ENCODE measurements around the gene BICC1. TPM values are rescaled to one million over a fixed set of nuclear protein-coding genes. Genes with fewer than 3 reads are reported as not detected.
A peak's percentile ranks its signal among the peaks of the same experiment; 100 is the strongest.

BICC1 gene
- total RNA-seq, 1 donor from 2014 or later: 609 TPM

DNA sequence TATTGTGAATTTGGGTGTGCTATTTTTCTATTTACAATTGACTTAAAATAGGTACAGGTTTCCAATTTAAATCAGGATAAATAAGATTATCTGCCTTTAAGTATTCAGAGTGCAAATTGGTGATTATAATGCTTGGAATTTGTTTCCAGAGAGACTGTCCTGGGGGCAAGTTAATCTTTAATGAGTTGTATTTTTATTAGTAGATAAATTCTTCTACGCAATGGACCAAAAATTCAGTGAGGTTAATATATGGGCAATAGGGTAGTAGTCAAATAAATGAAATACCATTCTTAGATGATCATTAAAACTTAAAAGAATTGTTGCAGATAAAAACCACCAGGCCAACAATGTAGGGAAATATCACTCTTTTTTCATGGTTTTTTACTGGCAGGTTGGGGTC is 3.4 kb downstream of the BICC1 start:
- DNase-seq (ENCODE audit: low read depth): peak; percentile 97

DNA sequence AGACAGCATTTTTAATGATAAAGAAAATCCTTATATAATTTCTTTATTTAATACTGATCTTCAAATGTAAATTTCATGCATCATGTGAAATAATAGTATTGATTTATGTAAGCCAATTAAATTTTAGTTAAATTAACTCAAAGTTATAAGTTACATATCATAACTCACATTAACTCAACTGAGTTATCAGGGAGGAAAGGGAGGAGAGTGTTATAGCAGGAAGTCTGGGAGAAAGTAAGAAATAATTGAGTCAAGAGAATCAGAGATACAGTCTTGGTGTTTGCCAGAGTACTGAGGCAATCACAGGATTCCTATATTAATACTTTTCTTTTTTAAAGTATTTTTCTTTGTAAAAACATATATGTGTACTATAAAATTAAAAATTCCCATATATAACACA is 4.0 kb downstream of the BICC1 start:
- DNase-seq (ENCODE audit: low read depth): no peak

DNA sequence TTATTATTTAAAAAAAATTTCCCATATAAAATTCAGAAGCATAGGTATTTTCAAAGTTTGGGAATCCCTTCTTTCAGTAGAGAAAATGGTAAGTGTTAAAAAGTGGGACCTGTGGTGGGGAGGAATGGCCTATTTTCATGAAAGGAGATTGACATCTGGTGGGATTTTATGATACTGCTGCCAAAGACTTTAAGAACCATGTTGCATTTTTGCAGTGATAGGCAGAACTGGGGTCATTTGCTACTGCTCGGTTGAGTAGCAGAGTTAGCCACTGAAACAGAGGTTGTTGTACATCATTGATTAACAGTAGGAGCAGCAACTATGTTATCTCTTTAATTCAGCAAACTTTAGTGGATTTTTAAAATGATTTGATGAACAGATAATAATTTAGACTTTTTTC is 4.4 kb downstream of the BICC1 start:
- peak; percentile 76 for DNase-seq (ENCODE audit: low read depth)

DNA sequence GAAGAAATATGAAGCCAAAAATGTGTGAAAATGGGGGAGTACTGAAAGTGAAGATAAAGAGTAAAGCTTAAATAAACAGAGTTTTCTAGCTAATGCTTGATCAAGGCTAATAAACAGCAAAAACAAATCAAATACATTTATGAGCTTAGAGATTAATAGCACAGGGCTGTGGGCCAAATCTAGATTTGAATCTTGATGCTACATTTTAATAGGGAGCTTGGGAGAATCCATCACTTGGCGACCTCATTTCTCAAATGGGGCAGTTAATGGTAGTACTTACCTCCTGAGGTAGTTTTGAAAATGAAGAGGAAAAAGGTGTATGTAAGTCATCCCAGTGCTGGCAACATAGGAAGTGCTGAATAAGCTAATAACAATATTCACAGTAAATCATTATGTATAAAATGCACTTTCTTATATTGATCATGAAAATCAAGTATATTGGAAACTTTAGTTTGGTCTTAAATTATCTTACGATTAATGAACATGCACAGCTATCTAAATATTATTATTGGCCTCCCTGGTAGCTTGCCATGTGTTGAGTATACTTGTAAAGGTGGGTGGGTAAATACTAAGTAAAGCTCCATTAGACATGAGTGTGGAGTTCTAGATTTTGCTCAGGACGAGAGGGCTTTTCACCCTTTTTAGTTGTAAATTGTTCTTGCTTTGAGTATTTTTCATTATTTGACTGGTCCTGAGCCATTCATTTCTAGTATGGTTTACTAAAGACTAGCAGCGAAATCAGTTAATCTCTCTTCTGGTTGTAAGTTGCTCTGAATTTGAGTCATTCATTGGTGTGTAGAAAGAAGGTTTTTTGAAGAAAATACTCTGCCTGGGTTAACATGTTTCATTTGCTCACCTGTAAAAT is 5.1 kb downstream of the BICC1 start:
- no peak for DNase-seq (ENCODE audit: low read depth)

DNA sequence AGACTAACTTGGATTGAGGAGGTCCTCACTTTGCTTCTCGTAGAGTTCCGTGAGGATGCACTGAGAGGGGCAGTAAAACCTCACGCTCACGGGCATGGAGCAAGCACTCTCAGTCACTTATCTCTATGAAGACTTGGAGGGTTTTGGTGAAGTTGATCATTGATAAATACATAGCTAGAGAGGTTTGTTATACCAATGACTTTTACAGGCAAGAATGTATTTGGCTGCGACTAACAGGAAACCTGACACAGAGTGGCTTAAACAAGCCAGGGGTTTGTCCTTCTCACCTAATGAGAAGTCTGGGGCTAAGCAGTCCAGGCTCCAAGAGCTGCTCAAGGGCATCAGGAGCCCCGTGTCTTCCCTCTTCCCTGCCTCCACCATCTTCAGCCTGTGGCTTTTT is 6.1 kb downstream of the BICC1 start:
- DNase-seq (ENCODE audit: low read depth): peak; percentile 94

DNA sequence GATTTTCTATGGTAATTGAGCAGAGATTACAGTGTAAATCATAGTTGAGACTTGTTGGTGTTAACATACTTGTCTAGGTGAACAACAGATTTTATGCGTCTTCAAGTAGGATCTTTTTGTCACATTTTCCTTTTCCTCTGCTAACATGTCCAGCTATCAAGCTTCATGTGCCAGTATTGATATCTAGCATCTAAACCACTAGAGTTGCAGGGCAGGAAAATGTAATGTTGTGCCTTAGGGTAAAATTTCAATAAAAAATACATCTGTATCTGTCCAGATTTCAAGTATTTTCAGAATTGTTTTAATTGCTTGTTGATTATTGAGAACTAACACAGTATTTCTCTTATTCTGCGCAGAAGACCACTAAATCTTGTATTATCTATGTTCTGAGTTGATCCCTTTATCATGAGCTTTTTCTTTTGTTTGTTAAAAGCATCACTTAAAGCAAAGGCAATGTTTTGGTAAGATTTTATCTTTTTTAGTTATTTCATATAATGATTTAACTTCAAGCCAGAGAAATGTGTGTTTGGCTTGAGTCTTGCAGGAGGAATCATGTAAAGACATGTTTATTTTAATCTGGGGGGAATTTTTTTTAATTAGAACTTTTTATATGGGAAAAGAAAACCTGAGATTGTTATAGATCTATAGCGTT is 16.5 kb downstream of the BICC1 start:
- no peak for DNase-seq (ENCODE audit: low read depth)

DNA sequence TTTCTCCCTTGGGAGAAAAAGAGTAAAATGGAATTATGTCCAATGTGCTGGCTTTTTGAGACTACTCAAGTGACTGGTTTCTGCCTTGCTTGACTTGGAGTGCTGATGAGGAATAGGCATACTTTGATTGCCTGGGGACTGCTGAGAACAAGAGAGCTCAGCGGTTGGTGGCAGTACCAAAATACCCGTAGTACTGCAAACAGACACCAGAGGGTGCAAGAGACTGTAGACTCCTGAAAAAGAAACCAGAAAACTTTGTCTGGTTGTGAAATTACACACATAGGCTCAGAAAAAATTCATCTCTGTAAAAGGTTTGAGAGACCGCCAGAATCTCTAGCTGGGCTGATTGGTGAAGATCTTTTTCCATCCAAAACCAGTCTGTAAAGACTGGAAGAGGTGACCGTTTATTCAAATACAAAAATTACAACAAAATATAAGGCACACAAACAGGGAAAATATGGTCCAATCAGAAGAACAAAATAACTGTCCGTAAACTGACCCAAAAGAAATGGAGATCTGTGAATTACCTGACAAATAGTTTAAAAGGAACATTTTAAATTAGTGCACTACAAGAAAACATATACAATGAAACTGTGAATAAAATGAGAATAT is 18.5 kb downstream of the BICC1 start:
- peak; percentile 69 for DNase-seq (ENCODE audit: low read depth)

DNA sequence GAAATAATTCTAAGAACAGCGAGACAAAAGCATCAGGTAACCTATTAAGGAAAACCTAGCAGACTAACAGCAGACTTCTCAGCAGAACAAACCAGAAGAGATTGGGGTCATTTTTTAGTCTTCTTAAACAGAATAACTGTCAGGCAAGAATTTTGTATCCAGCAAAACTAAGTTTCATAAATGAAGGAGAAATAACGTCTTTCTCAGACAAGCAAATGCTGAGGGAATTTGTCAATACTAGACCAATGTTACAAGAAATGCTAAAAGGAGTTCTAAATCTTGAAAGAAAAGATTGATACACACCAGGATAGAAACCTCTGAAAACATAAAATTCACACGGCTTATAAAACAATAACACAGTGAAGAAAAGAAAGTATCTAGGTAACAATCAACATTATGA is 22.6 kb downstream of the BICC1 start:
- no peak for DNase-seq (ENCODE audit: low read depth)

DNA sequence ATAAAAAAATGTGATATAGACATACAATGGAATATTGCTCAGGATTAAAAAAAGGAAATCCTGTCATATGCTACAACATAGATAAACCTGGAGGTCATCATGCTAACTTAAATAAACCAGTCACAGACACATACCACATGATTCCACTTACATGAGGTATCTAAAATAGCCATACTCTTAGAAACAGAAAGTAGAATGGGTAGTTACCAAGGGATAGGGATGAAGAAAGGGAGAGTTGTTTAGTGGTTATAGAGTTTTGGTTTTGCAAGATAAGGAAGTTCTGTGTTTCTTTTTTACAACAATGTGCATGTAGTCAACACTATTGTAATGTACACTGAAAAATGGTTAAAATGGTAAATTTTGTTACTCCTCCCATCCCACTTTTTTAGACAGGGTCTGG is 30.5 kb downstream of the BICC1 start:
- DNase-seq (ENCODE audit: low read depth): no peak

DNA sequence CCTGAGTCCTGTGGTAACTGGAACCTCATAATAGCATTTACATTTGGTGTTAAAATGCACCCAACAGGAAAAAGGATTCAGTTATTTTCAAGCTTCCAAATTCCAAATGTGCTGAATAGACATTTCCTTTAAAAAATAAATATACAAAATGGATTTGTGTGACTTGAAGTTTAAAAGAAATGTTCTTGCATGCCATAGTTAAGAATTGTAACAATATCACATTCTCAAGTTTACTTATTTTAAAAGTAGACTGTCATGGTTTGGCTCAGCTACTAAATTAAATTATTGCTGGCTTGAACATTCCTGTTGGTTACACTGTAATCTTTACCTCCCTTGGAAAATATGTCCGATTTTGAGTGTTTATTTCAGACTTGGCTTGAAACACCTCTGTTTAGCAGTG is 31.5 kb downstream of the BICC1 start:
- DNase-seq (ENCODE audit: low read depth): no peak

DNA sequence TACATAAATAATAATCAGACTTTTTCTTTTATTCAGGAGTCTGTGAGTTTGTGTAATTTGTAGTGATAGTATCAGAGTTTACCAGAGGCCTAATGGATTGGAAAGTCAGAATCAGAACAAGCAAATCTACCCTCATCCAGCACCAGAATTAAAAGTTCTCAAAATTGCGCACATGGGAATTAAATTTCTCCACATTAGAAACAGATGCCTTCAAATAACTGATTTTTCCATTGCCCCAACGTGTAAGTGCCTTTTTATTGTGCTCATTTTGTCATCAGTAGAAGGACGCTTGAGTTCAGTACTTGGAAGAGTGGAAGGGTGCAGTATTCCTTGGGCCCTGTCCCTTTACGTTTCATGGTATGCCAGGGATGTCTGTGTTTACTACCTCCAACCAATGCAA is 32.8 kb downstream of the BICC1 start:
- no peak for DNase-seq (ENCODE audit: low read depth)

DNA sequence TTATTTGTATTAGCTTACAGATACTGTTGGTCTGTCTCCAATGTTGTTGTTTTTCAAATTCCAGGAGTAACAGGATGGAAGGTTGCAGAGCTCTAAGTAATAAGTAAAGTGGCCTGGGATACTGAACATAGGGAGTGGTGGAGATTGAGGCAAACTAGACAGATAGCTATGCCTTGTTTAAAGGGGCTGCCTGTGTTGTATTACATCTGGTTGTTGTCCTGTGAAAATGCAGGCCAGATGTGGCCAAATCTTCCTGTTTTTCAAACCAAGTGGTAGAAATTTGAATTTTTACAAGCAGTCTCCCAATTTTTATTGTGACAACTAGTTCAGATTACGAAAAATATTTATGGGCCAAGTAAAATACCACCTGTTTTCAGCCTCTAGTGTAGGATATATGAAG is 33.5 kb downstream of the BICC1 start:
- DNase-seq (ENCODE audit: low read depth): peak; percentile 44

DNA sequence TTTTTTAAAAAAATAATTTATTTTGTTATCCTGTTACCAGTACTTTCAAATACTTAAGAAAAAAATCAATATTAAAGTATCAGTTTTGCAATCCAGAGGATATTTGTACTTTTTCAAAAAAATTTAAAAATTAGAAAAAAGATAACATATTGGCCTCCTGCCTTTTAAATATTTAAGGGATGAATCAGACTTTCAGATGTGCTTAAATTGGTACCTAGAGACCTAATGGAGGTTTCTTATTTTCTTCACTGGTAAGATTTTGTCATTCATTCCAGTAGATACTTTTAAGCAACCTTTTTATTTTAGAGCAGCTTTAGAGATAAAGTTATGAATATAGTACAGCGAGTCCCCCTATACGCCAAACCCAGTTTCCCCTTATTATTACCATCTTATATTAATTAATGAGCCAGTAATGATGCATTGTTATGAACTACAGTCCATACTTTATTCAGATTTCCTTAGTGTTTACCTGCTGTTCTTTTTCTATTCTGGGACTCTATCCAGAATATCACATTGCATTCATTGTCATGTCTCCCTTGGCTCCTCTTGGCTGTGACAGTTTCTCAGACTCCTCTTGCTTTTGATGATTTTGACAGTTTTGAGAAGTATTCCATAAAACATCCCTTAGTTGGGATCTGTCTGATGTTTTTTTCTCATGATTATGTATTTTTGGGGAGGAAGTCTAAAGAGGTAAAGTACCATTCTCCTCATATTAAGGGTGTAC is 34.2 kb downstream of the BICC1 start:
- DNase-seq (ENCODE audit: low read depth): no peak

DNA sequence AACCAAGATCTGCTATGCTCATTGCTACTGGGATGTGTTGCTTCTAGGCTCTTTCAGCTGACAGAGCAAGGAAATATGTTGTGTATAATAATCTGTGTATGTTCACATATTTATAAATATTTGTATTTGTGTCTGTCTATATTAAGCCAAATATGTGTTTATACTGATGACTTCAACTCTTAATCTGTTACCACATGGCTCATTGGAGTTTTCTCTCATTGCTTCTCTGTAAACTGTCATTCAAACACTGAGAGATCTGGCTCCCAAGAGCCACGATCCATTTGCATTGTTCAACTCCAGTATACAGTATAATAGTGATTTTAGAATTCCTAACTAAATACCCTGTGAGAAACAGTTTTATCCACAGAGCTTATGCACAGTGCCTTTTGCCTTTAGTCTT is 35.3 kb downstream of the BICC1 start:
- DNase-seq (ENCODE audit: low read depth): no peak

DNA sequence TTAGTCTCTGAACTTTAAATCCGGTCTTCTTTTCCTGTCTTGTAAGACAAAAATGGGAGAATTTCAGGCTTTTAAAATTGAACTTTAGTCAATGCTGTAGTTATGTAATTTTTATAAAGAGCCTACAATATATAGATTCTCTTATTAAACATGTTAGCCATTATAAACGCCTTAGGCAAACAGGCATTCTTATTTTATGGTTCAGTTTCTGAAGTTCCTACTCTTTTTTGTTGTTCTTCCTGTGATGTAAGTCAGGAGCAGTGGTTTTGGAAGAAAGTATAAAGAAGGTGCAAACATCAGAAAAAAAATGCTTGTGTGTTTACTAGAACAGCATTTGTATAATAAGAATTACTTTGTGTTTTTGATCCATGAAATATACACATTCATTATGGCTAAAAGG is 41.6 kb downstream of the BICC1 start:
- peak; percentile 72 for DNase-seq (ENCODE audit: low read depth)

DNA sequence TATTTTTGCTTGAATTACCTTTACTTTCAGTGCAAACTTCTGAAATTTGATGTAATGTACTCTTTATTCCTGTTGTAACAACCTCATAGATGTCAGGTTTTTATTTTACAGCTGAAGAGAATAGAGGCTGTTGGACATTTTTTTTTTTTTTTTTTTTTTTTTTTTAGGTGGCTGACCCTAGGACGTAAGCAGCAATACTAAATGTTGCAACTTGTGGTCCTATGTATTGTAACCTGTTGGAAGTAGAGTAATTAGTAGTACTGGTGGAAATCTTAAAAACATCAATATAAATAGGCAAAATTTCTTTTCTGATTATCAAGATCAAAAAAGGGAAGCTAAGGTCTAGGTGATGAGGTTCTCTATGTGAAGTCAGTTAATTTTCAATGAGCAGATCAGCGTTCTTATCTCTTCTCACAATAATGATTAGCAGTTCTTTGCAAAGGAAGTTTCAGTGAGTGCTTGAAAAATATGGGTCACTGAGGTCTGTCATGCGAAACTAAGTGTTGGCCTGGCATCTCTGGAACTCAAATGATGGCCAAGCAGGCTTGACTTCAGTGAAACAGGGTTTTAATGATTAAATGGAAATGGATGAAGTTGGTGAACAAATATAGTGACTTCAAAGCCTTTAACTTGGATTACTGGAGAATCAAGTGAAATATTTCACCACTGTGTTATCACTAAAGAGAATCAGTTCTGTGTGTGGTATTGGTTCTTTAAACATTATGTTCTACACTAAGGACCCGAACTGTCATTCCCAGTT is 42.7 kb downstream of the BICC1 start:
- DNase-seq (ENCODE audit: low read depth): peak; percentile 99

DNA sequence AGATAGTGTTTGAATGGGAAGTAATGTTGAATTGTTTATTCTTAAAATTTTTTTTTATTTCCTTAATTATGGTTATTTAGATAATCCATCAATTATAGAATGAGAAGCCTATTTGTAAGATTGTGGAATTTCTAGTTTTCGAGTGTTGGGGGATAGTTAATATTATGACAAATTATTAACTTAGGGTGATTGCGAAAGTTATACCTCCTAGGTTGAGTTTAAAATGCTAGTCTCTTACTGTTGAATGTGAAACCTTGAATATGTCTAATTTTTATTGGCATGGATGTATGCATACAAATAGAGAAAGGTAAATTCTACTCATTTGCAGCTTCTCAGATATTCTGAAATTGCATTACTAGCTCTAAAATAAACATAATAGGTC is 43.2 kb downstream of the BICC1 start:
- DNase-seq (ENCODE audit: low read depth): peak; percentile 76

DNA sequence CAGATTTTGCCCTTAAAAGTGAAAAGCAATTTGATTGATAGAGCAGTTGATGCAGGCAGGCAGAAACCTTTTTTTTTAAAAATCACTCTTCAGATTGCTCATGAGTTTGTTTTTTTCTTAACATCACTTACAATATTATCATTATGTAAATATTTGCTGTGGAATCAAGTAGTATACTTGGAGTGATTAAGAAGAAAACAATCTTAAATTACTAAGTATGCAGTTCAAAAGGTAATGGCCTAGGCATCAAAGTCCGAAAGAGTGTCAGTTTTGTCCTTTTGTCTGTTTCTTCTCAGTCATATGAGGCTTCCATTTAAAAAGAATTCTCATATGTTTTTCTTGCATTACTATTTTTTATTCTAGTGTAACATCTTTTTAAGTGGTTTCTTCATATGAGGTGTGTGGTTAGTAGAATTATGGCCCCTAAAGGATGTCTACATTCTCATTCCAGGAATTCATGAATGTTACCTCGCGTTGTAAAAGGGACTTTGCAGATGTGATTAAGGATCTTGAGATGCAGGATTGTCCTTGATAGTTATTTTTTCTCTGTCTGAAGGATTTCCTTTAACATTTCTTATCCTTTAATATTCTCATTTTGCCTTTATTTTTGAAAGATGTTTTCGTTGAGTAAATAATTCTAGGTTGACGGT is 44.0 kb downstream of the BICC1 start:
- DNase-seq (ENCODE audit: low read depth): no peak

DNA sequence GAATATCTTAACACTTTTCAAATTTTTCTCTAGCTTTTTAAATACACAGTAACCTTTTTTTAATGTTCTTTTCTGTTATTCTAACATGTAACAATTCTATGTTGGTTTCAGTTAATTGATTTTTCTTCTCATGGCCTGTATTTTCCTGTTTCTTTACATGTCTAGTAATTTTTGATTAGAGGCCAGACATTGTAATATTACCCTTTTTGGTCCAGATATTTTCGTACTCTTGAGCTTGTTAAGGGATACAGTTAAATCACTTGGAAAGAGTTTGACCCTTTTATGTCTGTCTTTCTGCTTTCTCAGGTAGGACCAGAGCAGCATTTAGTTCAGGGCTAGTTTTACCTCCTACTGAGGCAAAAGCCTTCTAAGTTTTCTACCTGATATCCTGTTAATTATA is 45.0 kb downstream of the BICC1 start:
- no peak for DNase-seq (ENCODE audit: low read depth)

DNA sequence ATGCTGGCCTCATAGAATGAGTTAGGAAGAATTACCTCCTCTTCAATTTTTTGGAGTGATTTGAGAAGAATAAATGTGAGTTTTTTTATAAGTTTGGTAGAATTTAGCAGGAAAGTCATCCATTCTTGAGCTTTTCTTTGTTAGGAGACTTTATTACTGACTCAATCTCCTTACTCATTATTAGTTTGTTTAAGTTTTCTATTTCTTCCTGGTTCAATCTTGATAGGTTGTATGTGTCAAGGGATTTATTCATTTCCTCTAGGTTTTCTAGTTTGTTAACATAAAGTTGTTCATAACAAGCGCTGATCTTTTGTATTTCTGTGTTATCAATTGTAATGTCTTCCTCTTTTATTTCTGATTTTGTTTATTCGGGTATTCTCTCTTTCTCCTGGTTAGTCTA is 47.4 kb downstream of the BICC1 start:
- no peak for DNase-seq (ENCODE audit: low read depth)

DNA sequence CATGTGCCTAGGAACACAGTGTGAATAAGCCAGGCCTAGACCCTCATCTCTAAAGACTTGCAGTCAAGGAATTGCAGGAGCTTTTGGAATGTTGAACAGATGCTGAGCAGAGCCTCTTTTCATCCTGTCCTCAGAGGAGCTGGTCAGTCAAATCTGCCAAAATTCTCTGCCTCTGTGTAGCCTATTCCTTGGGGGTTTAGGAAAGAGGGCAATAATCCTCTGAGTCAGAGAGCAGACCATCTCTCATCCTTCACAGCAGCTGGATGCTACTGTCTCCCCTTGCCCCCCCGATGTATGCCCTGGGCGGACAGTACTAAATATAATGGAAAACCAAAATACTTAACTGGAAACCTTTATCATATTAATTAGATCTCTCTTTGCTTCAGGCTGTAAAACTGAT is 52.6 kb downstream of the BICC1 start:
- DNase-seq (ENCODE audit: low read depth): no peak

Data from renal cortical epithelial cell (primary cell).